Left renal pelvis (tissue), 4 donors: ENCODE measurements around the gene EFHD2. TPM values are rescaled to one million over a fixed set of nuclear protein-coding genes. Genes with fewer than 3 reads are reported as not detected.
"Not testable (repeated sequence)": the region's sequence is repeated elsewhere in the genome, so short reads cannot be mapped to it uniquely, and the experiment has no call there.

Experiments used
- DNase-seq, 4 donors: peaks; one replicate each; pipeline ENCODE4 v3.0.0-alpha.2; 2013; ENCODE audit warnings: low read depth in 4 of 4, low spot score in 3 of 4
- polyA plus RNA-seq, 4 donors: library from polyadenylated mRNA; unstranded; fragments of 120-200 nt; gene quantifications; one replicate each; pipeline ENCODE4 v1.2.1, GENCODE V29; 2013; ENCODE audit not compliant: insufficient read length in 4 of 4

The EFHD2 gene
- polyA plus RNA-seq, 4 donors, result 11.5 to 17.1 (median 14.7) TPM

DNA sequence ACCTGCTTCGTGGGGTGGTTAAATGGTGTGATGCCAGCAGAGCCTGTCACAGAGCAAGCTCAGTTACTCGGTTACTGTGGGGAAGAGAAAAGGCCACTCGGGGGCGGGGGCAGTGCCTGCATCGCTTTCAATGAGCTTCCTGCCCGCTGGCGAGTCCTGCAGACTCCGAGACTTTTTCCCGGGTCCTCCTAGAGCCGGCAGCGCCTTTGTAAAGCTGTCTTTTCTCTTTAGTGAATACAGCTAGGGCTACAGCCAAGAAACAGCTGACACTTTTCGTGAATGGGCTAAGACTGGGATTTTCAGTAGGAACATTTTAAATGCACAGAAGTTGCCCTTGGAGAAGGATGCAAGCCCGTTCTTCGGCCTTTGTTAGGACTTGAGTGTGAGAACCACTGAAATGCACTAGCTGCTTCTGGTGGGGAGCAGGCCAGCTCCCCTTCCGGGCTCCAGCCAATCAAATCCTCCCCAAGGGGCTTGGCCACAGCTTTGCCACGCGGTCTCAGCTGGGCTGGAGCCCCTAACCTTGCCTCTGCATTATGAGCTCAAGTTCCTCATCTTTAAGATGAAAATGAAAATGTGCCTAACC, 23.4 kb upstream of the EFHD2 start:
- DNase-seq, result peak in 1 of 4 donors; percentile 17

DNA sequence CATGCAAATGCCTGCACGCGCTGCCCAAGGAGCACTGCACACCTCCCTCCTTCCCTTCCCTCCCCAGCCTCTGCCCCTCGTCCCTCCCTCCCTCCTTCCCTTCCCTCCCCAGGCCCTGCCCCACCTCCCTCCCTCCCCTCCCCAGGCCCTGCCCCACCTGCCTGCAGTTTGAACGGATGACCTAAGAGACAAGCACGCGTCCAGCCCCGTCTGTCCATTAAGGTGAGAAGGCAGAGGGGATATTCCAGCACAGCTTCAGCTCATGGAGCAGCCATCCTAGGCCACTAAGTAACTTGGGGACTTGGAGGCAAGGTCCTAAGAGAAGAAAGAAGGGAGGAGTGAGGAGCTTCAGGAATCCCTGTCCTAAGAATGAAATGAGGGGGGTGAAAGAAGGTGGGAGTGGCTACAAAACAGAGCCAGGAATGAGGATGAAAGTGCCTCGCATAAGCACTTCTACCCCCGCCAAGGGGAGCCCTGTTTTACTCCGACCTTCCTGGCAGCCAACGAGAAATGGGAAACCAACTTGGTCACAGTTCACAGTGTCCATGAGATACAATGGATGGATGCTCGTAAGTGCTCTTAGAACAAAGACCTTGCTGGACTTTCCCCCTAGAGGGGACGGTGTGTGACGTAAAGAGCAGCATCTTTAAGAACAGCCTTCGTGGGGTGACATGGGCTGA, 21.3 kb upstream of the EFHD2 start:
- no peak for DNase-seq

DNA sequence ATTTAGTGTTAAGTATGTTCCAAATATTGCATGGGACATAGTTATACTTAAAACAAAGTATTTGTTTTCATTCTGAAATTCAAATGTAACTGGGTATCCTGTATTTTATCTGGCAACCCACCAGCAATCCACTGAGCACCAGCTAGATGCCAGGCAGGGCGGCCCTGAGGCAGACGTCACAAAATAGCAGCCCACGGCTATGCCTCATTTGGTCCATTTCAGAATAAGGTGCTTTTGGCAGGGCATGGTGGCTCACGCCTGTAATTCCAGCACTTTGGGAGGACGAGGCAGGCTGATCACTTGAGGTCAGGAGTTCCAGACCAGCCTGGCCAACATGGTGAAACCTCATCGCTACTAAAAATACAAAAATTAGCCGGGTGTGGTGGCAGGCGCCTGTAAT, 19.9 kb upstream of the EFHD2 start:
- not testable (repeated sequence) for DNase-seq

DNA sequence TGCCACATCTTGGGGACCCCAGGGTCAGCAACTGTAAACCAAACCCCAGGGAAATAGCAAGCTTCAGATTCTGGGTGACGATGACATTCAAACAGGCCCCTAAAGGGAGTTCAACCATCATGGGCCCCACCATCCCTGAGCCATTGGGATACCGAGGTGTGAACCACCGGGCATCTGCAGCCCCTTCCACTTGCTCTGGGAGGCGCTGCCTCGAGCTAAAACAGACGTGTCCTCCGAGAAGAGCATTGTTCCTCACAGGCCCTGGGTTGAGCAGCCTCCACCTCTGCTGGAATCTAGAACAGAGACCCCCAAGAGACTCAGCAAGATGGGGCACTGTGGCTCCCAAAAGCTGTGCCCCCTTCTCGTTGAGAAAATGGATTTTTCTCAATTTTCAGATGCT, 19.0 kb upstream of the EFHD2 start:
- no peak for DNase-seq

DNA sequence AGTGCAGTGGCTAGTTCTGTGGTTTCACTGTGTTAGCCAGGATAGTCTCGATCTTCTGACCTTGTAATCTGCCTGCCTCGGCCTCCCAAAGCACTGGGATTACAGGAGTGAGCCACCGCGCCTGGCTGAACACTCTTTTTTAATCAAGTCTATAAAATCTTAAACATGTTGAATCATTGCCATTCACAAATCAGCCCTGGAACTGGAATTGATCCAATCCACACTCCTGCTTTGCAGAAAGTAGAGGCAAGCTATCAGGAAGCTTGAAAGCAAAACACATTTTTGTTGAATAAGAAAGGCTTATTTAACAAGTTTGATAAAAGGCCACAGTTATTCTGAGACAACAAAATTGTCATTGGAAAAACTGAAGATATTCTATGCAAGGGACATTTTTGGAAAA, 18.3 kb upstream of the EFHD2 start:
- no peak for DNase-seq

DNA sequence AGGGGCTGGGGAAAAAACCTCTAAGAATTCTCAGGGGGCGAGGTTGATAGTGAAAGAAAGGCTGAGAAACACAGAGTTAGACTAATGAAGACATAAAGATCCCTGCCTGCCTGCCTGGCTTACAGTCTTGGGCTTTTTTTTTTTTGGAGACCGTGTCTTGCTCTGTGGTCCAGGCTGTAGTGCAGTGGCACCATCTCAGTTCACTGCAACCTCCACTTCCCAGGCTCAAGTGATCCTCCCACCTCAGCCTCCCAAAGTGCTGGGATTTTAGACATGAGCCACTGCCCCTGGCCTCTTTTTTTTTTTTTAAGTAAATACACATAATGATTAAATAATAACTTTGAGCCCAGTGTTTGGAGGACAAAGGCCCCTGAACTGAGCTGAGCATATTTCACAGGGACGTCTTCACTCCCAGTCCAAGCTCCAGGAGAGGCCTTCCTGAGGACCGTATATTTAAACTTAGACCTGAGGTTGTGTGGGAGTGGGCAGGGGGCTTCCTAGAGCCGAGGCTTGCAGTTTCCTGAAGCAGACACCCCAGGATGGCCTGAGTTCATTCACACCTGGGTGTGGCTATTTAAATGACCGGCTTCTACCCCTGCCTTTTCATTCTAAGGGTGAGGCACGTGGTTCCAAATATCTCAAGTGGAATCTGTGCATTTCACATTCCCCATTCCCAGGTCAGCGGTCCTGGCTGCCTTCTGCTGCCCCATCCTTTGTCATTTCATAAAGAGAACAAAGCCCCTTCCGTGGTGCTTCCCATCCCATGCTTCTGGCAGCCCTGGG, 16.0 kb upstream of the EFHD2 start:
- DNase-seq, result no peak

DNA sequence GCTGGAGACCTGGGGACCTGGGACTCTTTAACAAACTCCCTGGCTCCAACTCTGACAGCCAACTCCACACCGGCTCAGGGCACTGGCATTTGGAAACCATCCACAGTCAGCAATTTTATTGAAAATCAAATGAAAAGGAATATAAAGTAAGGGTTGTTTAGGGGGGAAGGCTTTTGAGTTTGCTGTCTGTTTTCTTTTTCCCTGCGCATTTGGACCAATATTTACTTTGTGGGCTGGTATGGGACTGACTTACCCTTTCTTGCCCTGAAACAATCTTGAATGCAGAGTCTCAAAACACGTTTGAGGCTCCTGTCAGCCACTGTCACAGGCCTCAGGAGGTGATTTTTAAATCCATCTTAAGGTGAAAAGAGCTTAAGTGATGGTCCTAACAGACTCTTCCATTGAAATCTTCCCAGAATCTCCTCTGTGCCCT, 15.4 kb upstream of the EFHD2 start:
- no peak for DNase-seq

DNA sequence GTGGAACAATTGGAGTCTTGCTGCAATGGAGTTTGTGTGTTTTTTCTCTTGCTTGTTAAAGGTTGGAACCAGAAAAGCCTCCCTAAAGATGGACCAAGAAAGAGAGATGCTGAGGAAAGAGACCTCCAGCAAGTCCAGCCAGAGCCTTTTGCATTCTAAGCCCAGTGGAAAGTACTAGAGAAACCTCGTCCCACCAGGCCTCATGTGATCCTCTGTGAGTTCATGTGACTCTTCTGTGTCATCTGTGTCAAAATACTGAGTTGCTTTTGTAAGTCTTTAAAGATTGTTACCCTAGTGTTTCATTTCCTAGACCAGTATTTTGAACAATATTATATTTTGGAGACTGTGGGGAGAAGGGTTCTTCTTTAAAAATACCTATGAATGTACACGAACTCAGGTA, 12.5 kb upstream of the EFHD2 start:
- no peak for DNase-seq

DNA sequence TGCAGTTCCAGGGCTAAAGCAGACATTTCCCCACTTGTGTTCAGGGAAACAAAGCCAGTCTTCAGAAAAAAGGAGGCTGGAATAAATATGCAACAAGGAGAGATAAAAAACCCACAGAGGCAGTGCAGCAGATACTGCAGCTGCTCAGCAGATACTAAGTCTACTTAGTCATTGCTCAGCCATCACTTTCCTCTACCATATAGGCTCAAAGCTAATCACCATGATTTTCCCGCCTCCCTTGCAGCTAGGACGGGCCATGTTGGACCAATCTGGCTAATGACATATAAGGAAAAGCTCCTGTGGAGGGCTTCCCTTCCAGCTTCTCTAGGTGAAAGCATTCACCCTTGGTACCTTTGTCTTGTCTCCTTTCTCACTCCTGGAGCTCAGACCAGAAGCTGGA, 10.0 kb upstream of the EFHD2 start:
- no peak for DNase-seq

DNA sequence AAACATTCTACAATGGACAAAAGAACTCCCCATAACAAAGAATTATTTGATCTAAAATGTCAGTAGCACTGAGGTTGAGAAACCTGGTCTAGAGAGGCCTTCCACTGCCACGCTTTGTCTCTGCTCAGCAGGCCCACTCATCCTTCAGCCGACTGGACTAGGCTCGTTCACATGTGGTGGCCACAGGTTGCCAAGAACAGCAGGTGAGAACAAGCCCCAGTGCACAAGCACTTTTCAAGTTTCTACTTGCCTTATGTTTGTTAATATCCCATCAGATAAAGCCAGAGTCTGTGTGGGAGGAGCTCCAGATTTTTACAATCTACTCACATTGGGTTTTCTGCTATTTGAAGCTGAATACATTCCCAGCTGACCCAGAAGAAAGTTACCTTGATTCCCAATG, 9.1 kb upstream of the EFHD2 start:
- no peak for DNase-seq

DNA sequence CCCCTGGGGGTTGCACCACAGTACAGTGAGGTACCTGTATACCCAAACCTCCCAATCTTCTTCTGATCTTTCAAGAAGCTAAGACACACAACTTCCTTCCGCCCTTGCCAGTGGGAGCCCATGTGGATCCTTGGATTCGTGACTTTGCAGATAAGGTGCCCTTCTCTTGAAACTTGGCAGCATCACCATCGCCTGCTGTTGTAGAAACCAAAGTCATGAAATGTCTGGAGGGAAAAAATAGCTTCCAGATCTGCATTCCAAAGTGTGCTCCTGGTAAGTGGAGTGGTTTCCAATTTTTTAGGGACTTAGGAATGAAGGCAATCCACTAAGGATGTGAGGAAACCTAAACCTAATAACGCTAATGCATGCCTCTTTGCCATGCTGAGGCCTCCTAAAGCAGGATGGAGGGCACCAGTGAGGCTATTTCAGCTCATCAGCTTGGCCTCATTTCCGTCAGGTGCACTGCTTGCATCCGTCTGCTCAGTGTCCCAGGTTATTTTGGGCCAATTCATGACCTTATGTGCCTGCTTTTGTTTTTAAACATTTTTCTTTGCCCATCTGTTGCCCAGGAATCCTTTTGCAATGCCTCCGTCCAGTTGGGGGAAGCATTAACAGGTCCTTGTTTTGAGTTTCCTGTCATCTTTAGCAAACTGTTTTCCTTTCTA, 8.2 kb upstream of the EFHD2 start:
- no peak for DNase-seq

DNA sequence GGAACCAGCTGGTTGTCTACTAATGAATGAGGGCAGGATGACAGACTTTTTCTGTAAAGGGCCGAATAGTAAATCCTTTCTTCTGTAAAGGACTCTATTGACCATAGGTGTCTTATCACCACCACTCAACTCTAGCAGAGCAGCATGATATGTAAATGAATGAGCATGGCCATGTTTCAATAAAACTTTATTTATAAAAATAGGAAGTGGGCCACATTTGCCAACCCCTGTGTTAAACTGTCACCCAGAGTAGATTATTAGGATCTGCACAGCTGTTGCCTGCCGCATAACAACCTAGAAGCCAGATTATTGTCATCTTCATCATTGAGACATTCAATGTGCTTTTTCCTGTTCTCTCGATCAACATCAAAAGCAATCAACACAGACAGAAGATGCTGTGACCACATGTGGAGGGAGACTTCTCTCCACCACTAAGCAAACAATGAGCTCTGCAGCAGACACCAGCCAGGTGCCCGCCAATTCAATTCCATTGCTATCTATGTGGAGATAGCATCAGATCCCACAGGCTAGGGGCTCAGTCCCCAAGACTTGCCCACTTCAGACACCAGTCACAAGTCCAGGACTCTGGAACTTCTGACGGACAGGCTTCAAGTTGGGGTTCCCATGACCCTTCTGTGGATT, 6.8 kb upstream of the EFHD2 start:
- DNase-seq, result no peak

DNA sequence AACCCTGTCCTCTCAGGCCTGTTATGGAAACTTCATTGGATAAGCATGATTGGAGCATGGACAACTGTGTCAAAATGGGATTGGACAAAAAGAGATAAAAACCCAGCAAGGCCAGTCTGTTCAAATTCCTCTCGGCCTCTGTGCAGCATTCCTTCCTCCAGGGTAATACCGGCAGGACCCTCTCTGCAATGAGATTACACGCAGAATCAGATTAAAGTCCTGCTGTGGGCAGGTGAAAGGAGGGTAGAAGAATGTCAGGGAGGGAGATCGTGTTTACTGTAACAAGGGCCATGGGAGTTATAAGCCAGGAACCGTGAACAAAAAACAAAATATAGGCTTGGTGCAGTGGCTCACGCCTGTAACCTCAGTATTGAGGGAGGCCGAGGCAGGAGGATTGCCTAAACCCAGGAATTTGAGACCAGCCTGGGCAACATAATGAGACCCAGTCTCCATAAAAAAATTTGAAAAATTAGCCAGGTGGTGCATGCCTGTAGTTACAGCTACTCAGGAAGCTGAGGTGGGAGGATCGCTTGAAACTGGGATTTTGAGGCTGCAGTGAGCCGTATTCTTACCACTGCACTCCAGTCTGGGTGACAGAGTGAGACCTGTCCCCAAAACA, 5.6 kb upstream of the EFHD2 start:
- DNase-seq, result no peak

DNA sequence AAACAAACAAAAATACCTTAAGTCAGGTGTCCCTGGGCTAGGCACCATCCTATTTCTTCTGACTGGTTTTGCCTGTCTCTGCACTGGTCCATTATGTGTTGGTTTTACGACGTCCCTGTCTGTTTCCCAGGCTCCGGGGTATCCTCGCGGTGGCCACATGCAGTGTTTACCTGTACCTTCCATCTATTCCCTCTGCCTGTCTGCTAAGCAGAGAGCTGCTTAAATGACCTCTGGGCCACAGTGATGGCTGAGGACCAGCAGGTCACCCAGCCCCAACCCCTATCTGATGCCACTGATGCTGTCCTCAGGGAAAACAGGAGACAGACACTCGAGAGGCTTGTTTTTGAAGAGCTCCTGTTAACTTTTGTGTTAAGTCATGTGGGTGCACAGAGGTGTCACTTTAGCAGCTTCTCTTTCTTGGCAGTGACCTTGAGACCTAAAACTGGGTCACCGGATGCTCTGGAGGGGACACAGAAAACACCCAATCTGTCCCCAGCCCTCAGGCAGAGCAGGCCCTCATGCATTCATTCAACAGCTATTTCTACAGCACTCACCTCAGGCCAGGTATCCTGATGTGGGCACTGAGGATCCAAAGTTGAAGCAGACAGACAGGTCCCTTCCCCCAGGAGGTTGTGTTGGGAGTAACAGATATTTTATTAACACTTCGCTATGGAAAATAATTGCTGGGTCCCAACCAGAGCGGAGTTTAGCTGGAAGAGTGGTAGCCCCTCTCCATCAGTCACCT, 4.4 kb upstream of the EFHD2 start:
- DNase-seq, result no peak

DNA sequence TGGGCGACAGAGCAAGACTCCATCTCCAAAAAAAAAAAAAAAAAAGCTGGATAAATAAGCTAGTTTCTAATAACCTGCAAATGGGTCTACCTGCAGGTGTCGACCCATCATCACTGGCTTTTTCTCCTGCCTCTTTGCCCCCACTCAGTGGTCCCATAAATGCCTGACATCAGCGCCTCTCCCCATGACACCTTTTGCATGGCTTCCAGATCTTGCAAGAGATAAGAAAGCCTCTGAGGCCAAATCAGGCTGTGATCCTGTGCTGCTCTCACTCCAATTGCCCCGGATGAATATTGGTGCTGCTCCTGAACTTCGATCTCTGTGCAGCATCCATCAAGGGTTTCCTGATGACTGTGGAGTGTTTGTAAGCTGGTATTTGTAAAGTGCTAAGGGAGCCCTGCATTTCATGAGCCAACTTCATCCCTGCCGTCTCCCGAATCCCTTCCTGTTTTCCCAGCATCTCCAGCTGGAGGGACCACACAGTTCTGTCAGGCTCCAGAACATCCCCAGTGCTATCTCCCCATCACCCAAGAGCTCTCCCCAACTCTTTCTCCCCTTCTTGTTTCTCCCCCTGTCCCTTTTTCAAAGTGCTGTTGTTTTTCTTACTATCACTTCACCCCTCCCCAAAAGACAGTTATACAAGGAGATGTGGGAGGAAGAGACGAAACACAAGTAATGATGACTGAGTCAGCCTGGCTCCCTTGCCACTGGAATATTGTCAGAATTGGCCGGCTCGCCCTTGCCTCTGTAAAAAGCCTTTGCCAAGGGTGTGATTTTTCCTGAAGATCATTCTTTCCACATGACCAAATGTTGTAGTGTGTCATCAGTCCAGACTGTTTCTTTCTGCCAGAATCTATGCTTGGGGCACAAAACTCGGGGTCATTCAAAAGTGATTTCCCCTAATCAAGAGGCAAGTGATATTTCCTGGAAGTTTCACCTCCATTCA, 2.8 kb upstream of the EFHD2 start:
- no peak for DNase-seq

DNA sequence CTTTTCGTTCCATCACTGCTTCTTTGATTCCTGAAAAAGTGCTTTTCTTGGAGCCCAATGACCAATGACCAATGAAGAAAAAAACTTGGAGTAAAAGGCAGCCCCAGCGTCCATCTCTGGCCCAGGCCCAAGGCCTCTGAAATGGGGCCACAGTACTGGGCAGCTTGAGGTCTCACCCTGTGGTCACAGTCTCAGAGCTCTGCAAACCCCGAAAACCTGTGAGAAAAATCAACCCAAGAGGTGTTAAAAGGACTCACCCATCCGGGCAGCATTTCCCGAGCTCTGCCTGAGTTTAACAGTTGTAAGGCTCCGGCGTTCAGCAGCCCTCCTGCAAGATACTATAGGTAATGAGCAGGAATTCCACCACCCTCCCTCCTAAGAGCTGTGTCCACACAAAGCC, 2.1 kb upstream of the EFHD2 start:
- no peak for DNase-seq

DNA sequence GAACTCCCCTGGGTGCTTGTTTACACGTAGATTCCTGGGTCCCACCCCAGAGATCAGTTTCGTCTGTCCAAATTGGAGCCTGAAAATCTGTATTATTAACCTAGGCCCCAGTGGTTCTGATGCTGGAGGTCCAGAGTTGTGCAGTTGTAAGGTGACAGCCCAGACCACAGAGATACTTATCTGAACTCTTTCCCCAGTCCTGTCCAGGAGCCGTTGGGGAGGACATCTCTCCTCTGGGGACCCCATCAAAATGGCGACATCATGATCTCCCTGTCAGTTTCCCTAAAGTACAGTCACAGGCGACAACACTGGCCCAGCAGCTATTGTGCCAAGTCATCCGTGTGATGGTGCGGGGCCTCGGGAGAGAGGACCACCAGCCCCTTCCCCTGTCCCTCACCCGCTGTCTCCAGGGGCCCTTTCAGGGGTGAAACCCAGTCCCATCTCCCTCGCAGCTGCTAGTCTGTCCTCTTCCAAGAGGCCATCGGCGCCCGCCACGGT, 749 bp upstream of the EFHD2 start:
- no peak for DNase-seq

DNA sequence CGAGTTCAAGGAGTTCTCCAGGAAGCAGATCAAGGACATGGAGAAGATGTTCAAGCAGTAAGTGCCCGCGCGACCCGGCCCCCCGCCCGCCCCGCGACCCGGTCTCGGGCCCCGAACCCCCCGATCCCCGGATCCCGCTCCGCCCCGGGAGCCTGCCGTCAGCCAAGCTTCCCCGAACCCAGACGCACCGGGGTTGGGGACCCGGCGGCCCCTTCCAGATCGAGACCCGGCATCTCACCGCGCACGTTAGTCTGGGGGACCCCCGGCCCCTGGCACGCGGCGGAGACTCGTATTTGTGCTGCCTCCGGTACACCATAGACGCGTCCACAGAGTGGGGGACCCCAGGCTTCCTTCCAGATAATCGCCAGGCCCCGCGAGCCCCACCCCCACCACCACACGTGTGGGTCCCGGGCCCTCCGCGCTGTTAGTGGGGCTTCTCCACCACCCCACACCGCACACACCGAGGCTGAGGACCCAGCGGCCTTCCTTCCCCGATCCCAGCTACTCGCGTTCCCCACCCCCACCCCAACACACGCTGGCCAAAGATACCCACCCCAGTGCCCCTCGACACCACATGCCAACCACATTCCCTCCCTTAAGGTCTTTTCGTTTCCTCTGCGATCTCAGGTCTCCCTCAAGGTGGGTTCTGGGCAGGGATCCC, 665 bp downstream of the EFHD2 start:
- no peak for DNase-seq
